Neural progenitor cell (in vitro differentiated cells): ENCODE measurements around the gene PRKCH.

Source experiments
- CTCF ChIP-seq: fragments of 200-600 bp; sonication (generic); IDR thresholded peaks from 2 replicates; pipeline ENCODE4 v1.5.1; 2017; ENCODE audit warnings: antibody characterized with exemption, mild to moderate bottlenecking
- EZH2 ChIP-seq: fragments of 200-600 bp; sonication (generic); IDR thresholded peaks from 2 replicates; pipeline ENCODE4 v1.6.1; 2017; ENCODE audit warnings: antibody characterized with exemption, mild to moderate bottlenecking, moderate library complexity

- TF ChIP-seq CTCF (no peak), EZH2 (no peak)
Measured at GRCh38 chr14:61332658-61333029, 11.3 kb downstream of the PRKCH start.
